ENCODE data around the gene POLR1A.

The POLR1A gene

DNA sequence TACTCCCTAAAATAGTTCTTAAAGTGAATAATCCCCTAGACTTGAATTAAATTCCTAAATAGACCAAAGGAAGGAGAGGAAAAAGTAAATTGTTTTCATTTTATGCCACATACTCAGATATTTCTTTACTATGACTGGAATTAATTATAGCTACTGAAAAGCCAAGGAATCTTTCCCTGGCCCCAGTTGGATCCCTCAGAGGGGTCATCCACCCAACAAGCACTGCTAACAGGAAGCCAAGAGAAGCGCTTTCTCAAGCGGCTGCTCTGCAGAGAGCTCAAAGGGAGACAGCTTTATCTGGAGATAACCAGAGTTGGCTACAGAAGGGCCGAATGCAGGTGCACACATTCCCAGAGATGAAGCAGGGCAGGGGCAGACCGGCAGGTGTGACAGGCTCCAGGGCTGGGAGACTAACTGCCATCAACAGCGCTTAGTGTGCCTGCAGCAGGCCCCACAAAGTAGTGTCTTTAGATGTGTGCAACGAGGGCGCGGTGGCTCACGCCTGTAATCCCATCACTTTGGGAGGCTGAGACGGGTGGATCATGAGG, 51.1 kb downstream of the POLR1A start:
- ATAC-seq (ENCODE audit: low read depth) (no peak), DNase-seq (ENCODE audit: low spot score) (no peak)
- no peak overlapping the region for H3K4me3 ChIP-seq (ENCODE audit: severe bottlenecking)
- TF ChIP-seq, protein P1, sequence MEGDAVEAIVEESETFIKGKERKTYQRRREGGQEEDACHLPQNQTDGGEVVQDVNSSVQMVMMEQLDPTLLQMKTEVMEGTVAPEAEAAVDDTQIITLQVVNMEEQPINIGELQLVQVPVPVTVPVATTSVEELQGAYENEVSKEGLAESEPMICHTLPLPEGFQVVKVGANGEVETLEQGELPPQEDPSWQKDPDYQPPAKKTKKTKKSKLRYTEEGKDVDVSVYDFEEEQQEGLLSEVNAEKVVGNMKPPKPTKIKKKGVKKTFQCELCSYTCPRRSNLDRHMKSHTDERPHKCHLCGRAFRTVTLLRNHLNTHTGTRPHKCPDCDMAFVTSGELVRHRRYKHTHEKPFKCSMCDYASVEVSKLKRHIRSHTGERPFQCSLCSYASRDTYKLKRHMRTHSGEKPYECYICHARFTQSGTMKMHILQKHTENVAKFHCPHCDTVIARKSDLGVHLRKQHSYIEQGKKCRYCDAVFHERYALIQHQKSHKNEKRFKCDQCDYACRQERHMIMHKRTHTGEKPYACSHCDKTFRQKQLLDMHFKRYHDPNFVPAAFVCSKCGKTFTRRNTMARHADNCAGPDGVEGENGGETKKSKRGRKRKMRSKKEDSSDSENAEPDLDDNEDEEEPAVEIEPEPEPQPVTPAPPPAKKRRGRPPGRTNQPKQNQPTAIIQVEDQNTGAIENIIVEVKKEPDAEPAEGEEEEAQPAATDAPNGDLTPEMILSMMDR (IDR thresholded peaks at IDR 0.05; ENCODE audit: poor library complexity, severe bottlenecking), result no peak
- H3K36me3 ChIP-seq (ENCODE audit: low read depth), result peaks cover 68% of the 10 kb centered on the region
- no peaks in the 10 kb centered on the region for H3K4me1 ChIP-seq (ENCODE audit: insufficient read depth, poor library complexity, severe bottlenecking)
- H3K27ac ChIP-seq (ENCODE audit: poor library complexity, severe bottlenecking), result no peak overlapping the region
- no peaks in the 10 kb centered on the region for H3K27me3 ChIP-seq (ENCODE audit: insufficient read depth, poor library complexity, severe bottlenecking)
- H3K9me3 ChIP-seq (ENCODE audit: severe bottlenecking), result no peaks in the 10 kb centered on the region

DNA sequence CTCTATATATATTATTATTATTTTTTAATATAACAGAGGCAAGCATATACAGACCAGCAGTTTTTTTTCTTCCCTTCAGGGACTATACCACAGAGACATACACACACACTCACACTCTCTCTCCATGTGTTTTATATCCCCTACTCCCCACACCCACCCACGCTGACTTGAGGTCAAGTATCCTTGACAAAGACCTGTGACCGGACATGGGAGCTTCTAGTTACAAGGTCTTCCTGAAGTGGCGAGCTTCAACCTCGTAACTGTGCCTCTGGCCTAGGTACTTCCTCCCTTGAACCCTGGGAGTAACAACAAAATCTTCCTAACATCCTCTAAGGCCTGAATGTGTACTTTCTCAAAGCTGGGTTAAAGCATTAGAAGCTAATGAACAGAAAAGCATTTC, 52.5 kb downstream of the POLR1A start:
- Histone ChIP-seq H3K27me3 (ENCODE audit: insufficient read depth, poor library complexity, severe bottlenecking) (no peaks in the 10 kb centered on the region), H3K4me3 (ENCODE audit: severe bottlenecking) (no peak overlapping the region), H3K4me1 (ENCODE audit: insufficient read depth, poor library complexity, severe bottlenecking) (no peaks in the 10 kb centered on the region), H3K27ac (ENCODE audit: poor library complexity, severe bottlenecking) (no peak overlapping the region), H3K9me3 (ENCODE audit: severe bottlenecking) (no peaks in the 10 kb centered on the region), H3K36me3 (ENCODE audit: low read depth) (peaks cover 69% of the 10 kb centered on the region)
- TF ChIP-seq, protein P1 (IDR thresholded peaks at IDR 0.05; ENCODE audit: poor library complexity, severe bottlenecking), result no peak
- ATAC-seq (ENCODE audit: low read depth) (no peak), DNase-seq (ENCODE audit: low spot score) (no peak)

DNA sequence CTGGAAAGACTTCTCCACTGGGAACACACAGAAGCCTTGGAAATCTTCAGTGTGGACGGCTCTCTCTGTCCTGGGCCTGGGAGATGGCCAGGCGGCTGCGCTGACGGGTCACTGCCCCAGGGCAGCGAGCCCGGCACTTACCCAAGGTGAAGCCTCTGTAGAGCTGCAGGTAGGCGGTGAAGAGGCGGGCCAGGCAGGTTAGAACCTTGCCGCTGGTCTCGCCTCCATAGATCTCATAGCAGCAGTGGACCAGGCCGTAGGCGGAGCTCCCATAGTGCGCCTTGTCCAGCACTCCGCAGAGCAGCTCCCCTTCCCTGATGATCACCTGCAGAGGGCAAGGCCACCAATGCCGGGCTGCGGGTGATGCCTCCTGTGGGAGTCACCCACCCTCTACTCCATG, 53.0 kb downstream of the POLR1A start:
- Histone ChIP-seq H3K4me3 (ENCODE audit: severe bottlenecking) (no peak overlapping the region), H3K9me3 (ENCODE audit: severe bottlenecking) (no peaks in the 10 kb centered on the region), H3K27ac (ENCODE audit: poor library complexity, severe bottlenecking) (no peak overlapping the region), H3K36me3 (ENCODE audit: low read depth) (peaks cover 73% of the 10 kb centered on the region), H3K4me1 (ENCODE audit: insufficient read depth, poor library complexity, severe bottlenecking) (no peaks in the 10 kb centered on the region), H3K27me3 (ENCODE audit: insufficient read depth, poor library complexity, severe bottlenecking) (no peaks in the 10 kb centered on the region)
- TF ChIP-seq, protein P1 (IDR thresholded peaks at IDR 0.05; ENCODE audit: poor library complexity, severe bottlenecking), result no peak
- no peak for ATAC-seq (ENCODE audit: low read depth)
- DNase-seq (ENCODE audit: low spot score), result peak; percentile 39

DNA sequence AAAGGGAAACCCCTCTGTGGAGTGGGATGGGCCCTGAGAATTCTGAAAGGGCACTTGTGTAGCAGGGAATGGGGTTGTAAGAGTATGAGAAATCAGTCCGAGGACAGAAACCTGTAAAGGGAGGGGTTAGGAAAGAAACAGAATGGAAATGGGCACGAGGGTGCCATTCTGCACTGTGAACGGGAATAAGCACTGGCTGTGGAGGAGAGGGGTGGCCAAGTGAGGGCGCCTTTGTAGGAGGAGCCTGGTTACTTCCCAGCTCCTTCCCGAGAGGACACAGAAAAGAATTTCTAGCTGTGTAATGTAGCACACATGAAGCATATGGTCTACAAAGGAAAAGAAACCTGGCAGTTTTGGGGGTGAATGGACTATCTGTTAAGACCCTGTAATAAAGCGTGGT, 53.4 kb downstream of the POLR1A start:
- H3K27me3 ChIP-seq (ENCODE audit: insufficient read depth, poor library complexity, severe bottlenecking), result no peaks in the 10 kb centered on the region
- H3K27ac ChIP-seq (ENCODE audit: poor library complexity, severe bottlenecking), result no peak overlapping the region
- H3K36me3 ChIP-seq (ENCODE audit: low read depth), result peaks cover 73% of the 10 kb centered on the region
- no peaks in the 10 kb centered on the region for H3K4me1 ChIP-seq (ENCODE audit: insufficient read depth, poor library complexity, severe bottlenecking)
- H3K9me3 ChIP-seq (ENCODE audit: severe bottlenecking), result no peaks in the 10 kb centered on the region
- DNase-seq (ENCODE audit: low spot score) (no peak), ATAC-seq (ENCODE audit: low read depth) (no peak)
- H3K4me3 ChIP-seq (ENCODE audit: severe bottlenecking), result no peak overlapping the region
- TF ChIP-seq, protein P1 (IDR thresholded peaks at IDR 0.05; ENCODE audit: poor library complexity, severe bottlenecking), result no peak

DNA sequence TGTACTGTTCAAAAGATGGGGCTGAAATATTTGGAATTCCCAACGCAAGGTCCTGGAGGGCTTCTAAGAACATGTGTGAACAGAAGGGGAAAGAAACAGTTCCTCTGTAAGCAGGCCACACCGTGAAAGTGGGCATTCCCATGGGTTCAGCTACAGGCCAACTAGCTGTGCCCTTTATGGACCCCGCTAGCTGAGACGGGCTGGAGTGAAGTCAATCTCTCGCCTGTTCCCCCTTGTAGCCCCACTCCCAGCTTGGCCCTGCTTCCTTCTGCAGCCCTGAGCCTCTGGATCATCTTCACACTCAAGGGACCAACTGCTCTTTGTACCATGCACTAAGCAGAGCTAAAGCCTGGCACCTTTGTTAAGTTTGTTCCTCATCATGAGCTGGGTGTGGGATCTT, 55.4 kb downstream of the POLR1A start:
- no peak overlapping the region for H3K27ac ChIP-seq (ENCODE audit: poor library complexity, severe bottlenecking)
- DNase-seq (ENCODE audit: low spot score), result no peak
- TF ChIP-seq, protein P1 (IDR thresholded peaks at IDR 0.05; ENCODE audit: poor library complexity, severe bottlenecking), result no peak
- ATAC-seq (ENCODE audit: low read depth), result no peak
- no peaks in the 10 kb centered on the region for H3K9me3 ChIP-seq (ENCODE audit: severe bottlenecking)
- peaks cover 77% of the 10 kb centered on the region for H3K36me3 ChIP-seq (ENCODE audit: low read depth)
- H3K4me3 ChIP-seq (ENCODE audit: severe bottlenecking), result no peak overlapping the region
- H3K4me1 ChIP-seq (ENCODE audit: insufficient read depth, poor library complexity, severe bottlenecking), result no peaks in the 10 kb centered on the region
- H3K27me3 ChIP-seq (ENCODE audit: insufficient read depth, poor library complexity, severe bottlenecking), result no peaks in the 10 kb centered on the region
